ENCODE results near the gene HSD11B2.

The HSD11B2 gene

DNA sequence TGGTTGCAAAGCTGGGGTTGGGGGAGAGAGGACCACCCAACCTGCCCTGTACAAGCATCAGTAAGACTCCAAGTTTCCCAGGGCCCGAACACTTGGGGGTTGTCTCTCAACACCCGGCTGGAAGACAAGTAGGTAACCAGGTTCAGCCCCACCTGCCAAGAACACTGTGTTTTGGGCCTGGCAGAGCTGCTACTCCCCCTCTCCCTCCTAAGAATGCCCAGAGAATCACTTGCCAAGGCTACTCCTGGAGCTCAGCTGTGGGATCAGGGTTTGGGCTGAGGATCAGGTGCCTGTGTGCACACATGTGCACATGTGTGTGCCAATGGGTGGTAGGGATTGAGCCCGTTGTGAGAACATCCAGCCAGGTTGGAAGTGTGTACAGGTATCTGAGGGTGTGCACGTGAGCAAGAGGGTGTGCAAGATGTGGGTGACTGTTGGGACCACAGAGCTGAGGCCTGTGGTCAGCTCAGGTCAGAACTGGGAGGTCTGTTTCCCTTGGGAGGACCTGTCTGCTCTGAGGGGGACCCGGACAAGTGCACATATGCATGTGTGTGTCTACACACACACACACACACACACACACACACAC, 2.3 kb downstream of the HSD11B2 start:
- POLR2A ChIA-PET = interaction anchor here (0.7 to 1.2 kb wide), 3 partner anchors 23 to 169 kb away, joined by 3 to 5 read pairs (median 3); no protein-coding TSS in a partner anchor
- H3K4me1 ChIP-seq (ENCODE audit: control insufficient read depth, insufficient read depth, low read length) = no peaks in the 10 kb centered on the region; the same call in 1 of the 2 replicates
- no peak overlapping the region for H3K27ac ChIP-seq (ENCODE audit: extremely low read depth, low read depth, low read length)
- H3K9me3 ChIP-seq (ENCODE audit: control insufficient read depth, insufficient read depth, low read depth, low read length) = no peaks in the 10 kb centered on the region
- TF ChIP-seq, protein P1, sequence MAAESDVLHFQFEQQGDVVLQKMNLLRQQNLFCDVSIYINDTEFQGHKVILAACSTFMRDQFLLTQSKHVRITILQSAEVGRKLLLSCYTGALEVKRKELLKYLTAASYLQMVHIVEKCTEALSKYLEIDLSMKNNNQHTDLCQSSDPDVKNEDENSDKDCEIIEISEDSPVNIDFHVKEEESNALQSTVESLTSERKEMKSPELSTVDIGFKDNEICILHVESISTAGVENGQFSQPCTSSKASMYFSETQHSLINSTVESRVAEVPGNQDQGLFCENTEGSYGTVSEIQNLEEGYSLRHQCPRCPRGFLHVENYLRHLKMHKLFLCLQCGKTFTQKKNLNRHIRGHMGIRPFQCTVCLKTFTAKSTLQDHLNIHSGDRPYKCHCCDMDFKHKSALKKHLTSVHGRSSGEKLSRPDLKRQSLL (tag by site-specific recombination; IDR thresholded peaks at IDR 0.05) = no peak
- TF ChIP-seq, protein P2, sequence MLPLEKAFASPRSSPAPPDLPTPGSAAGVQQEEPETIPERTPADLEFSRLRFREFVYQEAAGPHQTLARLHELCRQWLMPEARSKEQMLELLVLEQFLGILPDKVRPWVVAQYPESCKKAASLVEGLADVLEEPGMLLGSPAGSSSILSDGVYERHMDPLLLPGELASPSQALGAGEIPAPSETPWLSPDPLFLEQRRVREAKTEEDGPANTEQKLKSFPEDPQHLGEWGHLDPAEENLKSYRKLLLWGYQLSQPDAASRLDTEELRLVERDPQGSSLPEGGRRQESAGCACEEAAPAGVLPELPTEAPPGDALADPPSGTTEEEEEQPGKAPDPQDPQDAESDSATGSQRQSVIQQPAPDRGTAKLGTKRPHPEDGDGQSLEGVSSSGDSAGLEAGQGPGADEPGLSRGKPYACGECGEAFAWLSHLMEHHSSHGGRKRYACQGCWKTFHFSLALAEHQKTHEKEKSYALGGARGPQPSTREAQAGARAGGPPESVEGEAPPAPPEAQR (tag by site-specific recombination; IDR thresholded peaks at IDR 0.05) = no peak
- TF ChIP-seq, protein P3, sequence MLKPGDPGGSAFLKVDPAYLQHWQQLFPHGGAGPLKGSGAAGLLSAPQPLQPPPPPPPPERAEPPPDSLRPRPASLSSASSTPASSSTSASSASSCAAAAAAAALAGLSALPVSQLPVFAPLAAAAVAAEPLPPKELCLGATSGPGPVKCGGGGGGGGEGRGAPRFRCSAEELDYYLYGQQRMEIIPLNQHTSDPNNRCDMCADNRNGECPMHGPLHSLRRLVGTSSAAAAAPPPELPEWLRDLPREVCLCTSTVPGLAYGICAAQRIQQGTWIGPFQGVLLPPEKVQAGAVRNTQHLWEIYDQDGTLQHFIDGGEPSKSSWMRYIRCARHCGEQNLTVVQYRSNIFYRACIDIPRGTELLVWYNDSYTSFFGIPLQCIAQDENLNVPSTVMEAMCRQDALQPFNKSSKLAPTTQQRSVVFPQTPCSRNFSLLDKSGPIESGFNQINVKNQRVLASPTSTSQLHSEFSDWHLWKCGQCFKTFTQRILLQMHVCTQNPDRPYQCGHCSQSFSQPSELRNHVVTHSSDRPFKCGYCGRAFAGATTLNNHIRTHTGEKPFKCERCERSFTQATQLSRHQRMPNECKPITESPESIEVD (tag by site-specific recombination; IDR thresholded peaks at IDR 0.05) = no peak
- no peak for TF ChIP-seq MZF1 (tag by site-specific recombination; IDR thresholded peaks at IDR 0.05; ENCODE audit: borderline replicate concordance)
- TF ChIP-seq, protein P4, sequence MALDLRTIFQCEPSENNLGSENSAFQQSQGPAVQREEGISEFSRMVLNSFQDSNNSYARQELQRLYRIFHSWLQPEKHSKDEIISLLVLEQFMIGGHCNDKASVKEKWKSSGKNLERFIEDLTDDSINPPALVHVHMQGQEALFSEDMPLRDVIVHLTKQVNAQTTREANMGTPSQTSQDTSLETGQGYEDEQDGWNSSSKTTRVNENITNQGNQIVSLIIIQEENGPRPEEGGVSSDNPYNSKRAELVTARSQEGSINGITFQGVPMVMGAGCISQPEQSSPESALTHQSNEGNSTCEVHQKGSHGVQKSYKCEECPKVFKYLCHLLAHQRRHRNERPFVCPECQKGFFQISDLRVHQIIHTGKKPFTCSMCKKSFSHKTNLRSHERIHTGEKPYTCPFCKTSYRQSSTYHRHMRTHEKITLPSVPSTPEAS (tag by site-specific recombination; IDR thresholded peaks at IDR 0.05) = peak; percentile 78
- H3K36me3 ChIP-seq (ENCODE audit: control insufficient read depth in 2 of 2, insufficient read depth in 1 of 2, low read length in 2 of 2) = peaks cover 0 to 22% of the 10 kb centered on the region in 2 experiments; a peak in 1 of 3 replicates
- CTCF ChIA-PET = interaction anchor here (0.7 to 1.4 kb wide), 4 partner anchors 8 to 173 kb away, joined by 3 to 4 read pairs (median 4); no protein-coding TSS in a partner anchor
- H3K4me3 ChIP-seq (ENCODE audit: low read depth, low read length) = no peak overlapping the region

DNA sequence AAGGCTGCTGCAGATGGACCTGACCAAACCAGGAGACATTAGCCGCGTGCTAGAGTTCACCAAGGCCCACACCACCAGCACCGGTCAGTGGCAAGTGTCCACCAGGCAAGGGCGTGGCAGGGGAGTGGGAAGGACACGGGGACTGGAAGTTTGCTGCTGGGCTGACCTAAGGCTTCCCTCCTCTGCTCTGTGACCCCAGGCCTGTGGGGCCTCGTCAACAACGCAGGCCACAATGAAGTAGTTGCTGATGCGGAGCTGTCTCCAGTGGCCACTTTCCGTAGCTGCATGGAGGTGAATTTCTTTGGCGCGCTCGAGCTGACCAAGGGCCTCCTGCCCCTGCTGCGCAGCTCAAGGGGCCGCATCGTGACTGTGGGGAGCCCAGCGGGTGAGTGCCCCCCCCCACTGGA, 4.8 kb downstream of the HSD11B2 start:
- H3K27ac ChIP-seq (ENCODE audit: extremely low read depth, low read depth, low read length) = no peak overlapping the region
- H3K9me3 ChIP-seq (ENCODE audit: control insufficient read depth, insufficient read depth, low read depth, low read length) = no peaks in the 10 kb centered on the region
- H3K36me3 ChIP-seq (ENCODE audit: control insufficient read depth in 2 of 2, insufficient read depth in 1 of 2, low read length in 2 of 2) = peaks cover 0 to 45% of the 10 kb centered on the region in 2 experiments; a peak in 1 of 3 replicates
- ChIA-PET POLR2A (no interaction called here), CTCF (interaction anchor here (0.6 to 1.3 kb wide), 3 partner anchors 9 to 104 kb away, joined by 3 to 5 read pairs (median 3); no protein-coding TSS in a partner anchor)
- no peak overlapping the region for H3K4me3 ChIP-seq (ENCODE audit: low read depth, low read length)
- no peaks in the 10 kb centered on the region; the same call in 1 of the 2 replicates for H3K4me1 ChIP-seq (ENCODE audit: control insufficient read depth, insufficient read depth, low read length)
- no peak for TF ChIP-seq GLIS2 (tag by site-specific recombination; IDR thresholded peaks at IDR 0.05)

DNA sequence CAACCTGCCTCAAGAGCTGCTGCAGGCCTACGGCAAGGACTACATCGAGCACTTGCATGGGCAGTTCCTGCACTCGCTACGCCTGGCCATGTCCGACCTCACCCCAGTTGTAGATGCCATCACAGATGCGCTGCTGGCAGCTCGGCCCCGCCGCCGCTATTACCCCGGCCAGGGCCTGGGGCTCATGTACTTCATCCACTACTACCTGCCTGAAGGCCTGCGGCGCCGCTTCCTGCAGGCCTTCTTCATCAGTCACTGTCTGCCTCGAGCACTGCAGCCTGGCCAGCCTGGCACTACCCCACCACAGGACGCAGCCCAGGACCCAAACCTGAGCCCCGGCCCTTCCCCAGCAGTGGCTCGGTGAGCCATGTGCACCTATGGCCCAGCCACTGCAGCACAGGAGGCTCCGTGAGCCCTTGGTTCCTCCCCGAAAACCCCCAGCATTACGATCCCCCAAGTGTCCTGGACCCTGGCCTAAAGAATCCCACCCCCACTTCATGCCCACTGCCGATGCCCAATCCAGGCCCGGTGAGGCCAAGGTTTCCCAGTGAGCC, 5.8 kb downstream of the HSD11B2 start:
- Histone ChIP-seq H3K4me3 (ENCODE audit: low read depth, low read length) (no peak overlapping the region), H3K27ac (ENCODE audit: extremely low read depth, low read depth, low read length) (no peak overlapping the region), H3K9me3 (ENCODE audit: control insufficient read depth, insufficient read depth, low read depth, low read length) (no peaks in the 10 kb centered on the region), H3K4me1 (ENCODE audit: control insufficient read depth, insufficient read depth, low read length) (no peaks in the 10 kb centered on the region), H3K36me3 (ENCODE audit: control insufficient read depth in 2 of 2, insufficient read depth in 1 of 2, low read length in 2 of 2) (peaks cover 0 to 53% of the 10 kb centered on the region in 2 experiments; a peak in 1 of 3 replicates)
- TF ChIP-seq, protein P5, sequence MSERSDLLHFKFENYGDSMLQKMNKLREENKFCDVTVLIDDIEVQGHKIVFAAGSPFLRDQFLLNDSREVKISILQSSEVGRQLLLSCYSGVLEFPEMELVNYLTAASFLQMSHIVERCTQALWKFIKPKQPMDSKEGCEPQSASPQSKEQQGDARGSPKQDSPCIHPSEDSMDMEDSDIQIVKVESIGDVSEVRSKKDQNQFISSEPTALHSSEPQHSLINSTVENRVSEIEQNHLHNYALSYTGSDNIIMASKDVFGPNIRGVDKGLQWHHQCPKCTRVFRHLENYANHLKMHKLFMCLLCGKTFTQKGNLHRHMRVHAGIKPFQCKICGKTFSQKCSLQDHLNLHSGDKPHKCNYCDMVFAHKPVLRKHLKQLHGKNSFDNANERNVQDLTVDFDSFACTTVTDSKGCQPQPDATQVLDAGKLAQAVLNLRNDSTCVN (tag by site-specific recombination; optimal IDR thresholded peaks at IDR 0.05) = no peak
- TF ChIP-seq EGR2 (tag by site-specific recombination; IDR thresholded peaks at IDR 0.05; ENCODE audit: low read depth) (no peak), ZBTB17 (tag by site-specific recombination; IDR thresholded peaks at IDR 0.05) (no peak), RBAK (tag by site-specific recombination; IDR thresholded peaks at IDR 0.05) (no peak), ZIC2 (tag by site-specific recombination; IDR thresholded peaks at IDR 0.05) (no peak), ZFP3 (tag by site-specific recombination; IDR thresholded peaks at IDR 0.05; ENCODE audit: low read depth) (no peak), ZNF155 (tag by site-specific recombination; IDR thresholded peaks at IDR 0.05) (no peak), ZFP69B (tag by site-specific recombination; IDR thresholded peaks at IDR 0.05) (no peak), ZNF510 (tag by site-specific recombination; IDR thresholded peaks at IDR 0.05; ENCODE audit: insufficient replicate concordance) (no peak), ZNF423 (tag by site-specific recombination; IDR thresholded peaks at IDR 0.05) (no peak), PRDM1 (tag by site-specific recombination; IDR thresholded peaks at IDR 0.05) (no peak), OVOL3 (tag by site-specific recombination; IDR thresholded peaks at IDR 0.05) (no peak), ZNF664 (tag by site-specific recombination; IDR thresholded peaks at IDR 0.05) (no peak), ZNF23 (tag by site-specific recombination; IDR thresholded peaks at IDR 0.05; ENCODE audit: borderline replicate concordance) (no peak)
- TF ChIP-seq, protein P6, sequence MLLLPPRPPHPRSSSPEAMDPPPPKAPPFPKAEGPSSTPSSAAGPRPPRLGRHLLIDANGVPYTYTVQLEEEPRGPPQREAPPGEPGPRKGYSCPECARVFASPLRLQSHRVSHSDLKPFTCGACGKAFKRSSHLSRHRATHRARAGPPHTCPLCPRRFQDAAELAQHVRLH (tag by site-specific recombination; IDR thresholded peaks at IDR 0.05) = no peak
- TF ChIP-seq, protein P7, sequence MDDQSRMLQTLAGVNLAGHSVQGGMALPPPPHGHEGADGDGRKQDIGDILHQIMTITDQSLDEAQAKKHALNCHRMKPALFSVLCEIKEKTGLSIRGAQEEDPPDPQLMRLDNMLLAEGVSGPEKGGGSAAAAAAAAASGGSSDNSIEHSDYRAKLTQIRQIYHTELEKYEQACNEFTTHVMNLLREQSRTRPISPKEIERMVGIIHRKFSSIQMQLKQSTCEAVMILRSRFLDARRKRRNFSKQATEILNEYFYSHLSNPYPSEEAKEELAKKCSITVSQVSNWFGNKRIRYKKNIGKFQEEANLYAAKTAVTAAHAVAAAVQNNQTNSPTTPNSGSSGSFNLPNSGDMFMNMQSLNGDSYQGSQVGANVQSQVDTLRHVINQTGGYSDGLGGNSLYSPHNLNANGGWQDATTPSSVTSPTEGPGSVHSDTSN (CRISPR knock-in tag; IDR thresholded peaks at IDR 0.05) = no peak
- POLR2A ChIA-PET = no interaction called here
- CTCF ChIA-PET = no interaction called here

Measured in HEK293 (cell line).